ENCODE data around the gene SERPINB12. TPM values are rescaled to one million over a fixed set of nuclear protein-coding genes. Genes with fewer than 3 reads are reported as not detected.

The SERPINB12 gene
- total RNA-seq, 1 donor from 2014 or later, result 0.32 TPM

- no peak for DNase-seq (ENCODE audit: low spot score in 2 of 2)
Observed at GRCh38 chr18:63575681-63576080, 33.5 kb downstream of the SERPINB12 start.

GRCh38 chr18:63578357-63578958, 36.3 kb downstream of the SERPINB12 start:
- H3K27me3 ChIP-seq, result no peaks in the 10 kb centered on the region
- no peak overlapping the region for H3K4me3 ChIP-seq
- H3K36me3 ChIP-seq, result no peaks in the 10 kb centered on the region
- no peaks in the 10 kb centered on the region for H3K9me3 ChIP-seq
- DNase-seq (ENCODE audit: low spot score in 2 of 2), result no peak
- intact Hi-C loops (cut with DNase I), result no loop called here
- no peaks in the 10 kb centered on the region for H3K4me1 ChIP-seq
- H3K27ac ChIP-seq, result no peak overlapping the region
- peak; percentile 31 to 58 (median 34) for TF ChIP-seq CTCF (IDR thresholded peaks at IDR 0.05)

More at GRCh38 chr18:63575681-63576080, 33.5 kb downstream of the SERPINB12 start:
- no peaks in the 10 kb centered on the region for H3K4me1 ChIP-seq
- H3K36me3 ChIP-seq, result no peaks in the 10 kb centered on the region
- intact Hi-C loops (cut with DNase I), result no loop called here
- no peaks in the 10 kb centered on the region for H3K9me3 ChIP-seq
- no peak overlapping the region for H3K27ac ChIP-seq
- no peak overlapping the region for H3K4me3 ChIP-seq
- H3K27me3 ChIP-seq, result no peaks in the 10 kb centered on the region
- no peak for TF ChIP-seq CTCF (IDR thresholded peaks at IDR 0.05)

- Histone ChIP-seq H3K27me3 (no peaks in the 10 kb centered on the region), H3K4me1 (no peaks in the 10 kb centered on the region), H3K27ac (no peak overlapping the region), H3K4me3 (no peak overlapping the region), H3K9me3 (no peaks in the 10 kb centered on the region), H3K36me3 (no peaks in the 10 kb centered on the region)
- TF ChIP-seq CTCF (IDR thresholded peaks at IDR 0.05), result no peak
- intact Hi-C loops (cut with DNase I), result loop anchor here (2.0 kb wide), 1 partner anchor 61 kb away; no protein-coding TSS in a partner anchor
- DNase-seq (ENCODE audit: low spot score in 2 of 2), result no peak
Observed at GRCh38 chr18:63579616-63580015, 37.4 kb downstream of the SERPINB12 start.

GRCh38 chr18:63585988-63586387, 43.8 kb downstream of the SERPINB12 start:
- intact Hi-C loops (cut with DNase I), result no loop called here
- Histone ChIP-seq H3K27ac (no peak overlapping the region), H3K27me3 (no peaks in the 10 kb centered on the region), H3K4me1 (no peaks in the 10 kb centered on the region), H3K36me3 (no peaks in the 10 kb centered on the region), H3K9me3 (no peaks in the 10 kb centered on the region), H3K4me3 (no peak overlapping the region)
- no peak for DNase-seq (ENCODE audit: low spot score in 2 of 2)
- no peak for TF ChIP-seq CTCF (IDR thresholded peaks at IDR 0.05)

DNA sequence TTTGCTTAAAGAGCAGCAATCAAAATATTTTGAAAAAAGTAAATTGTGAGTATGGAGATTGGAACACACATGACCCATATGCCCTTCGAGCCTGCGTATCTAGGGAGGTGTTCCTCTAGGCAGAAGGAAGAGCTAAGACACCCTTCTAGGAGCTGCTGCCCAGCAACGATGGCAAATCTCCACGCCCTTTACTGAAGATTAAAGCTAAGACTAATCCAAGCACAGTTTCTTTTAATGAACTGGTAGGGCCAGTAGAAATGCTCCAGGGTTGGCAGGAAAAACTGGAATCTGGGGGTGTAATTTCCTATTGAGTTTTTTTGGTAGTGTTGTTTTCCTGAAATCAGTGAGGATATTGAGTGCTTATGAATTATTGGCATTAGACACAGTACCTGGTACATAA, 44.3 kb downstream of the SERPINB12 start:
- Histone ChIP-seq H3K36me3 (no peaks in the 10 kb centered on the region), H3K4me1 (no peaks in the 10 kb centered on the region), H3K9me3 (no peaks in the 10 kb centered on the region), H3K27ac (no peak overlapping the region), H3K4me3 (no peak overlapping the region), H3K27me3 (no peaks in the 10 kb centered on the region)
- intact Hi-C loops (cut with DNase I), result no loop called here
- no peak for TF ChIP-seq CTCF (IDR thresholded peaks at IDR 0.05)
- no peak for DNase-seq (ENCODE audit: low spot score in 2 of 2)

DNA sequence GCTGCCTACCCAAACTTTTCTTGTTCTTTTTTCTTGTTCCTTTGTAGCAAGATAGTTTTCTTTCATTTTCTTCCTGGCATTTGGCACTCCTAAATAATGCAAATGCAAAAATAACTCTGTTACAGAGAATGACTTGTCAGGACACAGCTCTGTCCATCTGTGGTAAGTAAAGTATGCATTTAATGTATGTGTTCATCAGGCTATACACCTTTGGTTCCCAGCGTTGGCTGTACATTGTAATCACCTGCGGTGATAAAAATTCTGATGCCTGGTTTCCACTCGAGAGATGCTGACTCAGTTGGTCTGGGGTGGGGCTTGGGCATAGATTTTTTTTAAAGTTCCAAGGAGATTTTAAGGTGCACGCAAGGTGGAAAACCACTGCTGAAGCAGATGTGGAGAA, 44.8 kb downstream of the SERPINB12 start, which contains the start of gene SERPINB13:
SERPINB13 (plus strand) TSS at position 378 of the 400 bp plus-strand sequence. CDS start 1,325 bp downstream, outside the sequence.
- TF ChIP-seq CTCF (IDR thresholded peaks at IDR 0.05), result no peak
- H3K4me3 ChIP-seq, result no peak within 1 kb of the TSS
- H3K27me3 ChIP-seq, result no peaks in the 10 kb centered on the region
- no peaks in the 10 kb centered on the region for H3K36me3 ChIP-seq
- DNase-seq (ENCODE audit: low spot score in 2 of 2), result no peak
- H3K4me1 ChIP-seq, result no peaks in the 10 kb centered on the region
- intact Hi-C loops (cut with DNase I), result no loop called here
- H3K27ac ChIP-seq, result no peak within 1 kb of the TSS
- no peaks in the 10 kb centered on the region for H3K9me3 ChIP-seq

Data from ascending aorta (tissue), 2 donors.